GM10248 (cell line): ENCODE data around the gene PREX1.

Experiments used
- CTCF ChIA-PET: fragments of 300-600 bp; sonication (Branson Sonifier 250); formaldehyde crosslinking; extraction: SDS; loops from one replicate; lab custom pipeline; 2021; ENCODE audit warnings: antibody characterized with exemption; lab: Yijun Ruan, JAX
- POLR2A ChIA-PET: fragments of 350-650 bp; sonication (Branson Sonifier 250); formaldehyde crosslinking; extraction: SDS; loops from one replicate; lab custom pipeline; 2020; ENCODE audit warnings: antibody characterized with exemption; lab: Yijun Ruan, JAX
- DNase-seq: peaks from one replicate; pipeline ENCODE4 v3.0.0; 2012; ENCODE audit errors: extremely low spot score
- TF ChIP-seq, protein P1 (sequence below): IDR thresholded peaks from 2 replicates; pipeline ENCODE4 v1.5.1; 2012; ENCODE audit warnings: mild to moderate bottlenecking, low read depth; ENCODE audit errors: extremely low read depth, missing control alignments, control extremely low read depth

PREX1 gene

DNA sequence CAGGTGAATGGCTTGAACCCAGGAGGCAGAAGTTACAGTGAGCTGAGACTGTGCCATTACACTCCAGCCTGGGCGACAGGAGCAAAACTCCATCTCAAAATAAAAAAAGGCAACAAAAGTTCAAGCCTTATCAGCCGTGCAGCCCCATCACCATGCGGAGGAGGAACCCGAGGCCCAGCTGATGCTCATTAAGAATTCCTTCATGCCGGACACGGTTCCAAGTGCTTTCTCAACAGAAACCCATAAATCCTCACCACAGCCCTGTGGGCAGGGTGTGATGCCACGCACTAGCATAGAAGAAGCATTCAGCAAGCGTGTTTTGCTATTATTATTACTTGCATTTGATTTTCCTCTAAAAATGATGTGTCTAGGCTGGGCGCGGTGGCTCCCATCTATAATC lies 56.3 kb downstream of the PREX1 start:
- TF ChIP-seq, protein P1, sequence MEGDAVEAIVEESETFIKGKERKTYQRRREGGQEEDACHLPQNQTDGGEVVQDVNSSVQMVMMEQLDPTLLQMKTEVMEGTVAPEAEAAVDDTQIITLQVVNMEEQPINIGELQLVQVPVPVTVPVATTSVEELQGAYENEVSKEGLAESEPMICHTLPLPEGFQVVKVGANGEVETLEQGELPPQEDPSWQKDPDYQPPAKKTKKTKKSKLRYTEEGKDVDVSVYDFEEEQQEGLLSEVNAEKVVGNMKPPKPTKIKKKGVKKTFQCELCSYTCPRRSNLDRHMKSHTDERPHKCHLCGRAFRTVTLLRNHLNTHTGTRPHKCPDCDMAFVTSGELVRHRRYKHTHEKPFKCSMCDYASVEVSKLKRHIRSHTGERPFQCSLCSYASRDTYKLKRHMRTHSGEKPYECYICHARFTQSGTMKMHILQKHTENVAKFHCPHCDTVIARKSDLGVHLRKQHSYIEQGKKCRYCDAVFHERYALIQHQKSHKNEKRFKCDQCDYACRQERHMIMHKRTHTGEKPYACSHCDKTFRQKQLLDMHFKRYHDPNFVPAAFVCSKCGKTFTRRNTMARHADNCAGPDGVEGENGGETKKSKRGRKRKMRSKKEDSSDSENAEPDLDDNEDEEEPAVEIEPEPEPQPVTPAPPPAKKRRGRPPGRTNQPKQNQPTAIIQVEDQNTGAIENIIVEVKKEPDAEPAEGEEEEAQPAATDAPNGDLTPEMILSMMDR, result no peak
- ChIA-PET POLR2A (no interaction called here), CTCF (interaction anchor here (1.0 to 1.3 kb wide), 2 partner anchors 13 to 20 kb away, joined by 3 to 4 read pairs; no protein-coding TSS in a partner anchor)

DNA sequence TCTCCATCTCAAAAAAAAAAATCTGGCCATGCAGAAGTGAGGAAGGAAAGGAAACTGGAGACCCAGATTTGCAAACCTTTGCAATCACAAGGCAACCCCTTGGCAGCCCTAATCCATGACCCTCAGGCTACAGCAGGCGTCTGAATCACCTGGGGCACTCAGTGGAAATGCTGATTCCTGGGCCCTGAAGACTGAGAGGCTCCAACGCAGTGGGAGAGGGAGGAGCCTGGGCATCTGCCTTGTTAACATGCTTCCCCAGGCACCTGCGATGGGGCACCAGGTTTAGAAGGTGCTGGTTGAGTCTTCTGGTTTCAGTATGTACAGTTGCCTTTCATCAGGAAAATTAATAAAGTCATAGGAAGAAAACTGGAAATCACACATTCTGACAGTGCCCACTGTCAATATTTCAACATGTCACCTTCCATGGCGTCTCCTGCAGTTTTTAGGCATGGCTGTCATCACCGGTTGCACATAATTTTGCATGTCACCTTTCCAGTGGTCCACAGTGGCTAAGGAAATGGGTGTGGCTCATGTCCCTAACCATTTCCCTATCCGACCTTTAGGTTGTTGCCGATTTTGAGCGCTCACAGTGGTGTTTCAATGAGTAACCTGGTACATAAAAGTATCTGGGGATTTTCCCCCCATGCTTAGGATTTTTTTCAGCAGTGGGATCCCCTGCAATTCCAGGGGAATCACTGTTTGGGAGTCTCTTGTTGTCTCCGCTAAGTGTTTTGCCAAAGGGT lies 56.9 kb downstream of the PREX1 start:
- no peak for DNase-seq
- ChIA-PET POLR2A (no interaction called here), CTCF (interaction anchor here (1.0 to 1.4 kb wide), 2 partner anchors 20 to 33 kb away, joined by 3 to 4 read pairs; no protein-coding TSS in a partner anchor)
- TF ChIP-seq, protein P1, result no peak

More for the DNA sequence above, 56.3 kb downstream of the PREX1 start:
- no peak for DNase-seq

DNA sequence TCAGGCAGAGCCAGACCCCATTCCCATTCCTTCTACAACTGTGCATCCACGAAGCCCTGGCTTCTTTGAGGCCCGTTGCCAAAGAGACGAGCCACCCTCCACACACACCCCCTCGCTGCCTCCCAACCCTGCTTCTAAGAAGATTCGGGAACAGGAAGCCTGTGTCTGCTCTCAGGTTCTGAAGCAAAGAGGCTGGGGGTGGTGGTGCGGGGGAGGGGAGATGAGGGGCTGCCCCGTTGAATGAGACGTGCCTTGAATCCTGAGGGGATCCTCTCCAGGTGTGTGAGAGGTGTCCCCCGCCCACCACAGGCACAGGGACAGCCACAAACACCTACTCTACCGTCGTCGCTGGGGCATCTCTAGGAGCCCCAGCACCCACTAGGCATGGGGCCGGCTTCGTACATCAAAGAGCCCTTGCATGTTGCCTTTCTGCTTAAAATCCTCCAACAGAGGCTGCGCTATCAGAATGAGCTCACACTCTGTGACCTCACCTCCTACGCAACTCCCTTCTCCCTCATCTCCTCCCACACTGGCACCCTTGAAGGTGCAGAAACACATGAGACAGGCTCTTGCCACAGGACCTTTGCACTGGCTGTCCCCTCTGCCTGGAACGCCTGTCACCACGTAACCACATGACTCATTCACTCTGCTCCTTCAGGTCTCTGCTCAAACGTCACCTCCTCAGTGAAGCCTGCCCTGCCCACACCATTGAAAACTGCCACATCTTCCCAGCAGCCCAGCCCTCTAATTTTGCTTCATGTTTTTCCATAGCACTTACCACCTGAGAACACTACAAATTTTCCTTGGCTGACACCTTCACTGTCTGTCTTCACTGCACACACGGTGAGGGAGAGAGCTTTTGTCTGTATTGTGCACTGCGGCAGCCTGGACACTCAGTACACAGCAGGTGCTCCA lies 58.5 kb downstream of the PREX1 start:
- DNase-seq, result peak; percentile 68
- ChIA-PET CTCF (interaction anchor here (0.9 to 1.5 kb wide), 4 partner anchors 9 to 31 kb away, joined by 3 to 4 read pairs (median 3); no protein-coding TSS in a partner anchor), POLR2A (interaction anchor here (0.6 to 1.0 kb wide), 3 partner anchors 9 to 1671 kb away, joined by 3 to 4 read pairs (median 3); no protein-coding TSS in a partner anchor)
- TF ChIP-seq, protein P1, result no peak

DNA sequence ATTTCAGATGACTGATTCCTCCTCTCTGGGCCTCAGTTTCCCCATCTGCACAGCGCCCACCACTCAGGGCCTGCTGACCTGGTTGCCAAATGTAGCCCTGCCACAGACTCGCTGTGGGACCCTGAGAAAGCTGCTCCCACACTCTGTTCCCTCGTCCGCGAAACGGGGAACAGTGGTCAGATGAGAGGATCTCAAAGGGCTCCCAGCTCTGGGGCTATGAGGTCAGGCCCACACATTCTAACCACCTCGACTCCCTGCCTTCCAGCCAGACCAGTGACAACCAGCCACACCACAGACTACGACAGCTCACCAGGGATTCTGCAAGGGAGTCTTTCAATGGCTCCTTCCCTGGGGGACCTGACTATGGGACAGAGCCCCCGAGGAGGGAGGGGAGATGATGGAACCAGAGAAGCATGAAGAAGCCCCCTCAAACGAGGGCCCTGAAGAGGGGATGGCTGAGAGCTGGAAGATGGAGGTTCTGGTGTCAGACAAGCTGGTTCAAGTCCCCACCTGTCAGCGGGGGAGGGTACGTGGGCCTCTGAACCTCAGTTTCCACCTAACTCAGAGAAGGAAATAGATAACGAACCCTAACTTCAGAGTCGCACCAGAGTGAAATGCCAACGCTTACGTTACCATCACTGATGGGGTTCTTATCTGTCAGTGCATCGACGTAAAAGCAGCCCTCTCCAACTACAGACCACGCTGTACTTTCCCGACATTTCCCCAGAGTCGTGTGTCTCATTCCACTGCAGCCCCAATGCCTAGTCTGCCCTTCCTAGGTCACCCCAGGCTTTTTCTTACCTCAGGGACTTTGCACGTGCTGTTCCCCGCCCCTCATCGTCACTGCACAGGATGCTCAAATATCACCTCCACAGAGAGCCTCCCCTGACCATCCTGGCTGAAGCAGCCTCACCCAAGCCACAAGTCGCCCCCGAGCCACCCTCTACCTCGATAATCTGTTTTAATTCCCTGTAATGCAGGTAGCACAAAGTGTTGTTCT lies 60.5 kb downstream of the PREX1 start:
- TF ChIP-seq, protein P1, result no peak
- no peak for DNase-seq
- ChIA-PET CTCF (interaction anchor here (1.1 to 1.2 kb wide), 3 partner anchors 8 to 55 kb away, joined by 3 read pairs; no protein-coding TSS in a partner anchor), POLR2A (no interaction called here)

DNA sequence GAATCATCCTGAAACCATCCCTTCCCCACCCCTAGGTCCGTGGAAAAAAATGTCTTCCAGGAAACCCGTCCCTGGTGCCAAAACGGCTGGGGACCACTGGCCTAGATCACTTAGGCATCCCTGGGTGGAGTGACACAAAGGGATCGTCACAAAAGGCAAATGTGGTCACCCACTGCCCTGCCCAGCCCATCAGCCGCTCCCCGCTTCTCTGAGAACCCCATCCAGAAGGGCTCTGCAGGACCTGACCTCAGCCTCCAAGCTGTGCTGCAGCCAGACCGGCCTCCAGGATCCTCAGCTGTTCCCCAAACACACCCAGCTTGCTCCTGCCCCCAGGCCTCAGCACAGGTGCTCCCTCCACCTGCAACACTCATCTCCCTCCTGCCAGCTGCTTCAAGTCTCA lies 61.6 kb downstream of the PREX1 start:
- TF ChIP-seq, protein P1, result no peak
- no peak for DNase-seq
- POLR2A ChIA-PET, result no interaction called here
- CTCF ChIA-PET, result interaction anchor here (1.0 to 1.6 kb wide), 5 partner anchors 9 to 138 kb away, joined by 3 to 4 read pairs (median 3); no protein-coding TSS in a partner anchor
